ENCODE data around the gene IPO4.

DNA sequence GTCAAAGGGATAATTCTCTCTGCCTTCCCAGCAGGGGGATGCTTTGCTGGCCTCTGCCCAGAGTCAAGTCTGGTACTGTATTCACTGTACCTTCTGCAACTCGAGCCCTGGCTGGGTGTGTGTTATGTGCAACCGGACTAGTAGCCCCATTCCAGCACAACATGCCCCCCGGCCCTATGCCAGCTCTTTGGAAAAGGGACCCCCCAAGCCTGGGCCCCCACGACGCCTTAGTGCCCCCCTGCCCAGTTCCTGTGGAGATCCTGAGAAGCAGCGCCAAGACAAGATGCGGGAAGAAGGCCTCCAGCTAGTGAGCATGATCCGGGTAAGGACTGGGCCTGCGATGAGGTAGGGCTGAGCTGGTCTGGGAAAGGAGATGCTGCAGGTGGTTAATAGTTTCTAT is 38.0 kb downstream of the IPO4 start:
- TF ChIP-seq MAX (IDR thresholded peaks at IDR 0.05) (no peak), EP300 (IDR thresholded peaks at IDR 0.05; ENCODE audit: borderline replicate concordance) (no peak), YY1 (IDR thresholded peaks at IDR 0.05; ENCODE audit: low read depth) (no peak)
